Esophagus muscularis mucosa (tissue), 4 donors: ENCODE measurements around the gene CPLX1.
"Not testable (repeated sequence)": the region's sequence is repeated elsewhere in the genome, so short reads cannot be mapped to it uniquely, and the experiment has no call there.

Experiments
- CTCF ChIP-seq, 3 experiments: fragments of 200-600 bp in 2 of 3; fragments of 450-650 bp in 1 of 3; sonication (generic) in 2 of 3; IDR thresholded peaks; one replicate each; pipeline ENCODE4 v1.5.1; 2017 to 2019; ENCODE audit warnings: antibody characterized with exemption in 3 of 3, mild to moderate bottlenecking in 2 of 3, moderate library complexity in 1 of 3
- EP300 ChIP-seq: sonication (generic); formaldehyde crosslinking; IDR thresholded peaks from one replicate; pipeline ENCODE4 v1.6.1; 2017; ENCODE audit warnings: antibody characterized with exemption
- POLR2A ChIP-seq: fragments of 450-650 bp; IDR thresholded peaks from one replicate; pipeline ENCODE4 v1.6.1; 2017; ENCODE audit warnings: antibody characterized with exemption, moderate library complexity, mild to moderate bottlenecking, low read depth
- POLR2AphosphoS5 ChIP-seq, 2 donors: sonication (generic); formaldehyde crosslinking; IDR thresholded peaks; one replicate each; pipeline ENCODE4 v1.6.1; 2017; ENCODE audit warnings: antibody characterized with exemption in 2 of 2

GRCh38 chr4:759810-760209 is 66.1 kb downstream of the CPLX1 start:
- TF ChIP-seq EP300; CTCF (IDR thresholded peaks at IDR 0.05); POLR2AphosphoS5 (IDR thresholded peaks at IDR 0.05); POLR2A: not testable (repeated sequence)
